GM19035 (cell line): ENCODE results near the gene KAZN.

Experiments used
- ATAC-seq: cut with Tn5 transposase; IDR thresholded peaks from one replicate; pipeline ENCODE4 v1.9.1; 2021; ENCODE audit not compliant: unreplicated experiment

KAZN gene

DNA sequence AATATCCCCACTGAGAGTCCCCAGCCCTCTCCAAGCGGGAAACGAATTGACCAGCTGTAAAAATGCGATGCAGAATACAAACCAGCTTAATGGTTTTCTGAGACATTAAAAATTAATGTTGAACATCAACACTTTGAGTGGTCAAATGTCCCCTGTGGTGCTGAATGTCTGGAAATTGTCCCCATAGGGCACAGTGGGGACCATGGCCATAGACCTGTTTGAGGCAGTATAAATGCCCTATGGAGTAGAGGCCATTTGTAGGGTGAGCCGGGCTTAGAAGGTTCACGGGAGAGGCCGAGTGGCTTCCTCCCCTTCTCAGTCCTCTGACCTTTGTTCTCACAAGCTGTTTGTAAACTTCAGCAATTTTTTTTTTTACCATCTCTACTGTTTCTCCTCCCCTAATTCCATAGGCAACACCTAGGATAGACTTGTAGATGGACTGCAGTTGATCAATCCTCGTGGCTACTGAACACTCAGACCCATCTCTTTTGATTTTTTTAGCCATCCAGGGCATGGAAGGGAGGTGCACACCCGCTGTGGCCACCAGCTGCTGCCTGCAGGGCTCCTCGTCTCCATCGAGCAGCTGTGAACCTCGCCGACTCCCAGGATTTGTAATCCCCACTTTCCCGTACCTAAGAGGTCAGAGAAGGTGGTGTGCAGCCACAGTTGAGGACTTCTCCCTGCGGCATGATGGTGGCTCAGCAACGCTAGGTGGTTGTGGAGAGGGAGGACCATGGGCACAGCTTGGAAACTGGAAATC lies 41.0 kb downstream of the KAZN start:
- ATAC-seq = no peak

- no peak for ATAC-seq
Measured at GRCh38 chr1:14642712-14643111, 44.2 kb downstream of the KAZN start.

- no peak for ATAC-seq
Measured at GRCh38 chr1:14646973-14647372, 48.5 kb downstream of the KAZN start.

DNA sequence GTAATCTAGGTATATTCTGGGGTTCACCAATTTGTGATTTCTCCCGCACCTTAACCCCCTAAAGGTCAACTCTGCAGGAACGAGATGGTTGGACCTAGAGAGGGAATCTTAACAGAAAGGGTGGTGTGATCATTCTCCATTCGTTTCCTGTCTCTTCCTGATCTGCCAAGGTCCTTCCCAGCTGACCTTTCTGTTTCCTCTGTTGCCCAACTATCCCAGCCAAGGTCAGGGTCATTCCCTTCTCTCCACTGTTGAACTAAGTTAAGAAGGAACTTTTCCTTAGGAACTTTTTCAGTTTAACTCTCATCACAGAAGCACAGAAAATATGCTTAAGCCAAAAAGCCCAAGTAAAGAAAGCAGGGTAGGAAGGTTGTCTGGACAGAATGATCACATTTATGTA lies 49.3 kb downstream of the KAZN start:
- ATAC-seq = no peak

GRCh38 chr1:14648391-14648790 lies 49.9 kb downstream of the KAZN start:
- ATAC-seq = no peak

DNA sequence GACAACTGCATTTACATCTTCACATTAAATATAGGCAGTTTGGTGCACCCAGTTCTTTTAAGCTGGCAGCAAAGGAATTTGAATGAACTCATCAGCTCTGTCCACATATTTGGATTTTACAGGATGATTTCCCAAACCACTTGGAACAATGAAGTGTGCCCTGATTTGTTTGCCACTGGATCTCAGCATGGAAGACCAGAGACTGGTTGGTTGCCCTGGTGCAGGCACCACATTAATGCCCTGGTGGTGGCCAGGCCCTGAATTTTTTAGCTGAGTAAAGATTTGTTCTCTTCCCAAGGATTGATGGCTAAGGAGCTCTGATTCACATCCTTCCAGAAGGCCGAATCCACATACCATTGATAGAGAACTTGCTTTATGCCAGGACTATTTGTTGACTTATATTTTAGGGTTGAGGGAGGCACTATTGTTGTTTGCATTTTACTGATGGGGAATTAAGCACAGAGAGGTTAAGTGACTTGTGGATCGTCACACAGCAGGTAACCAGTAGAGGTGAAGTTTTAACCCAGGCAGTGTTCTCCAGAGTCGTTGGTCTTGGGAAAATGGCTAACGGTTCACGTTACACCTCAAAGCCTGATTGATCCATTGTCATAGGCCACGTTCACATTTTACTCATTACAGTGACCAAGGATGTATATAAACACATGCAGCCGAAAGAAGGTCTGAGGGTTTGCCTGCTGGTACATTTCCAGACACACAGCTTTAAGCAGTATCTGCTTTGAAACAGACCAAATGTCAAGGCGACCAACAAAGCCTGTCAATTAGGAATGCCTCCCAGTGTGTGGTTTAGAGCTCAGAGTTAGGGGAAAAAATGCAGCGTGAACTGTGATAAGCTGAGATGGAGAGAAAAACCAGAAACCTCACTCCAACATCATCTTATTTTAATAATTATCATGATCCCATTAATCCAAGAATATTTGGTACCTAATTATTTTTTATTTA lies 50.7 kb downstream of the KAZN start:
- ATAC-seq = no peak

DNA sequence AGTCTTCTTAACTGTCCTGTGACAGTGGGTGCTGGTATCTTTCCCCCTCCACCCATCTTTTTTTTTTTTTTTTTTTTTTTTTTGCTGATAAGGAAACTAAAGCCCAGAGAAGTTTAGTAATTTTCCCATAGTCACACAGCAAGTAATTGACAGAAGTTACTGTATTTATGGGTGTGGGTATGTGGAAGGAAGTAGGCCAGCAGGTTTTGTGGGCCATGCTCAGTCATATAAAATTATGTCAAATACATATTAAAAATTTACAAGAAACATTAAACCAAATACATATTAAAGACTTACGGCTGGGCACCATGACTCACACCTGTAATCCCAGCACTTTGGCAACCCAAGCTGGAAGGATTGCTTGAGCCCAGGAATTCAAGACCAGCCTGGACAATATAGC lies 51.5 kb downstream of the KAZN start:
- ATAC-seq = no peak

- ATAC-seq = no peak
Measured at GRCh38 chr1:14650951-14651350, 52.5 kb downstream of the KAZN start.

GRCh38 chr1:14652840-14653239 lies 54.4 kb downstream of the KAZN start:
- ATAC-seq = no peak

DNA sequence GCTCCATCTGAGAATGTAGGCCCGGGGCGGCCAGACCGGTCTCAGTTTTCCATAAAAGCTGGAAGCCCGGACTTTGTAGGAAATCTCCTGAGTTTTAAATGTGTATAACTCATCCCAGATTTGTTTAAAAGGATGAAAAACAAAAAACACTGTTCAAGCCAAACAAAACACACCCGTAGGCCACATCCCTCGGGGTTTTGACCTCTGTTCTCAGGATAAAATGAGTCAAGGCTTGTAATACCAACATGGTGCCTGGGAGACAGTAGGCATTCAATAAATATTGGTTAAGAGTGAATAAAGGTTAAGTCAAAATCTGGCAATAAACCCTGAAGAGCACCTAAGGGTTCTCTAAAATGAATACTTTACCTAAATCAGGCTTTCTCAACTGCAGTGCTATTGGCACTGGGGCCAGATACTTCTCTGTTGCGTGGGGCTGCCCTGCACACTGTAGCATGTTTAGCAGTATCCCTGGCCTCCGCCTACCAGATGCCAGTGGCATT lies 55.0 kb downstream of the KAZN start:
- ATAC-seq = no peak

DNA sequence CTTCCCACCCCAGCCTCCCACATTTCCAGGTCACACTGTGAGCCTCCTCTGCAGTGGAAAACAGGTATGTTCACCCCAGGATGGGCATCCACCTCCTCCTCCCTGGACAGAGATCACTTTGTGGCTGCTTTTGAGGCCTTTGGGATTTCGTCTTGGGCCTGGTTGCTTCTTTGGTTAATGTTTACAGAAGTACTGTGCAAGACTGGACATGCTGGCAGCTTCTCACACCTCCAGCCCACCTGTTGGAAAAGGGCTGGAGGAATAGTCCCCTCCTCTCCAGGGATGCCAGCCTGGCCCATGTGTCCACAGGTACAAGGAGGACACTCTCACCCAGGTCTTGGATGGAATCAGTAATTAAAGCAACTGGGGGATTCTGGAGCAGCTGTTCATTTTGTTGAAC lies 56.1 kb downstream of the KAZN start:
- ATAC-seq = no peak

DNA sequence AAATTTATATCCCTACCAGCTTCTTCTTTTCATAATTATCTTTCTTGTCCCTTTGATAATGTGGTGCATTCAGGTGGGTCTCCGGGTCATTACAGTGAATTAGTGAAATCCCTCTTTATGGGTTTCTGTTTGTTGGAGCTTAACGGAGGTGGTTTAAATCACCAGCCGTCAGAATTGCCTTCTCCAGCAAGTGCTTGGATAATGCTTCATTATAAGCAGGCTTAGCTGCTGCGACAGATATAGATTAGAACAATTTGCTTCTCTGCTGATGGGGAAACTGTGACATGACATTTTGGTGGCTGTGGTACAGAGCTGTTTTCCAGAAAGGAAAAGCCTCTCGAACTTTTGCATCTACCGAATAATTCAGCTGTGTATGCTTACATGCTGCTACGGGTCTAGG lies 56.9 kb downstream of the KAZN start:
- no peak for ATAC-seq

GRCh38 chr1:14656384-14656937 lies 58.0 kb downstream of the KAZN start:
- no peak for ATAC-seq

DNA sequence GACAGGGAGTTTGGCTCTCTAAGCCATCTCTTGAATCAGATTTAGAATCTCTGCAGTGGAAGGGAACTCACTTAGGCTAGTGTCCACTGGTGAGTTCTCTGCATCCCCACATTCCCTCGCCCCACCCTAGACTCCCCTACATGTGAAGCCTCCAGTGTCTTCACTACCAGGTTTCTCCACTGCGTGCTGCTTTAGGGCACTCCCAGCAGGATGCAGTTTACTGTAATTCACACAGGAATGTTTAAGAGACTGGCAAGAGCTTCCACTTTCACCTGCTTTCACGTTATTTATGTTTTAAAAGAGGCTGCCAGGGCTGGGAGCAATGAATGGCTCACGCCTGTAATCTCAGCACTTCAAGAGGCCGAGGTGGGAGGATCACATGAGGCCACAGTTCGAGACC lies 60.2 kb downstream of the KAZN start:
- ATAC-seq = no peak

DNA sequence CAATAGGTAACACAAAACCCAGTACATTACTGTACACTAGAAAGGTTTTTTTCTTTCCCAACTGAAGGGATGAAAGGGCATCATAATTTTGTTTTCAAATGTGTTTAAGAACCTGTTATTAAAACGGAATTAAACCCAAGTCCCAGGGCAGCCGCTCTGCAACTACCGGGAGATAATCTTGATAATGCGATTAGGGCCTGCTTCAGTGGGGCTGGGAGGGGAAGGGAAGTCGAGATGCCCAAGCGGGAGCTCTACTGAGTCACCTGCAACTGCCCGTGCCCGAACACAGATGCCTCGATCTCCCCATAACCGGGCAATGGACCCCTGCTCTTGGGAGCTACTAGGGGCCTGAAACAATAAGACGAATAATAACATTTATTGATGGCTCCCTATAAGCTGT lies 61.4 kb downstream of the KAZN start:
- ATAC-seq = no peak

DNA sequence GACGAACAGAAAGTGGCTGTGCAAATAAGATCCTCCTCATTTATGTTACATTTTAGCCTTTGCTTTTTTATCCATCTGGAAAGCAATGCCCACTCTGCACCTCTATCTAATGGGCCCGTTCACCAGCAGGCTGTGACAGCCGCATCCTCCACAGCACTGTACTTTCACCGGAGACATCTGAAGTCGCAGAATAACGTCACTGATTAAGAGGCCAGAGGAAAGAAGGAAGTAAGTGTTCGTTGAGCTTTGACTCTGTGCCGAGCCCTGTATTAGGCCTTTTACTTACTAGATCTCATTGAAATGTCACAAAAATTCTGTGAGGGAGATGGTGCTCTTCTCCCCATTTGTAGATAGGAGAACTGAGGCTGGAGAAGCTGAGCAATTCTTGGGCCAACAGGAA lies 62.3 kb downstream of the KAZN start:
- ATAC-seq = no peak

DNA sequence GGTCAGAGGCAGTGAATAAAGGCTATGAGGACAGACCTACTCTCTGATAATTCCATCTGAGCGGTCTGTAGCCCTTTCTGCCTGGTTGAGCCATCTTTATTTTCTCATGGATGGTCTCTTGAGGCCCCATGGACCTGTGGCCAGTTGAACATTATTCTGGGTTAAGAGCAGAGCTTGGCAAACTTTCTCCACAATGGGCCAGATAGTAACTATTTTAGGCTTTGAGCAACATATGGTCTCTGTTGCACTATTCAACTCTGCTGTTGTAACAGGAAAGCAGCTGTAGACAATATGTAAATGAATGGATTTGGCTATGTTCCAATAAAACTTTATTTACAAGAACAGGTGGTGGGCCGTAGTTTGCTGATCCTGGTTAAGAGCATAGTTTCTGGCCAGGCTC lies 62.7 kb downstream of the KAZN start:
- ATAC-seq = no peak

DNA sequence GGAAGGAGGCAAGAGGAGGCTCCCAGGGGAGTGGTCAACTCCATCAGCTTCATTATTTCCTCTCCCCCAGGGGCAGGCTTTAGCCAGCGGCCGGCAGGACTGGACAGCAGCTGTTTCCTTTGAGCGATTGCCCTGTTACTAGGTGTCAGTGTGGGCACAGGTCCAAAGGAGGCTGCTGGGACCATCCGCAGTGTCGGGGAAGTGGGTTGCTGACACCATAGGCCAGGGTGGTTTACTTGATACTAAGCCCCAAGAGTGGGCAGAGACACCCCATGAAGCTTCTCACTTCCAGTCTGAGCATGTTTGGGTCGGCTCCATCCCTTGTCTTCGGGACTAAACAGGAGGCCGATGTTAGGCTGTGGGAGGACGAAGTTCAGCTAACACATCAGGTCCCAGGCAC lies 63.6 kb downstream of the KAZN start:
- ATAC-seq = no peak

- no peak for ATAC-seq
Measured at GRCh38 chr1:14663773-14664172, 65.3 kb downstream of the KAZN start.

- ATAC-seq = no peak
Measured at GRCh38 chr1:14666373-14666772, 67.9 kb downstream of the KAZN start.

DNA sequence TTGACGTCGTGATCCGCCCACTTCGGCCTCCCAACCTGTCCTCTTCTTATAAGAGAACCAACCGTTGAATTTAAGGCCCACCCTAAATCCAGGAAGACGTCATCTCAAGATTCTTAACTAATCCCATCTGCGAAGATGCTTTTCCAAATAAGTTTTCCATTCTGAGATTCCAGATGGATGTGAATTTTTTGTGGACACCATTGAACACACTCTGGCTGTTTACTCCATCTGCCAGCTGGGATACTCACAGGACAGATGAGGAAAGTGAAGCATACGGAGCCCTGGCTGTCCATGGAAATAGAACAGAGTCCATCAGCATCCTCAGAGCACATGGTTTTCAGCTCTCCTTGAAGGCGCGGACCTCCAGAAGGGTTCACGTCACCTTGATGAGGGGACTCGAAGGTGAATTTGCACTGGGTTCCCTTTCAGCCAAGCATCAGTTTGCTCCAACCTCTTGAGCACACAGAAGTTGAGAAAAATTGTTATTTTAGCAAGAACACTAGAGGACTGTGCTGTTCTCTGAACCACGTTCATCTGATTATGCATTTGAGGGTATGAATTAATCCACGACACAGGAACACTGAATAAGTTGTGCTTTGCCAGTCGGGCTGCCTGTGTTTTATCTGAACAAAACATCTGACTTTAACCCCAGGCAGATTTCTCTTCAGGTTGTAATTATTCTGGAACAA lies 68.6 kb downstream of the KAZN start:
- no peak for ATAC-seq
